H9 (cell line): ENCODE data around the gene MYH9. TPM values are rescaled to one million over a fixed set of nuclear protein-coding genes. Genes with fewer than 3 reads are reported as not detected.

Source experiments
- DNase-seq: peaks from one replicate; pipeline ENCODE4 v3.0.0-alpha.2; 2017
- H2AFZ ChIP-seq: one replicate; pipeline ENCODE4 v1.6.1; 2013; ENCODE audit warnings: mild to moderate bottlenecking, low read length, control low read depth, moderate library complexity
- H2AK5ac ChIP-seq: 2 replicates; pipeline ENCODE4 v1.6.1; 2013; ENCODE audit warnings: low read length, control low read depth, mixed read lengths; ENCODE audit not compliant: insufficient read length
- H2BK120ac ChIP-seq: one replicate; pipeline ENCODE4 v1.6.1; 2013; ENCODE audit warnings: low read depth, mild to moderate bottlenecking, low read length, control low read depth, inconsistent platforms; ENCODE audit not compliant: poor library complexity, severe bottlenecking
- H2BK12ac ChIP-seq: 2 replicates; pipeline ENCODE4 v1.6.1; 2013; ENCODE audit warnings: low read length, control low read depth, mixed read lengths, low read depth; ENCODE audit not compliant: insufficient read length
- H2BK15ac ChIP-seq: 2 replicates; pipeline ENCODE4 v1.6.1; 2013; ENCODE audit warnings: low read depth, low read length, control low read depth
- H2BK20ac ChIP-seq: one replicate; pipeline ENCODE4 v1.6.1; 2013; ENCODE audit warnings: low read depth, mild to moderate bottlenecking, low read length, control low read depth, inconsistent platforms; ENCODE audit not compliant: poor library complexity, severe bottlenecking
- H2BK5ac ChIP-seq: 2 replicates; pipeline ENCODE4 v1.6.1; 2013; ENCODE audit warnings: low read length, control low read depth, mixed read lengths; ENCODE audit not compliant: insufficient read length
- H3K14ac ChIP-seq: 2 replicates; pipeline ENCODE4 v1.6.1; 2013; ENCODE audit warnings: low read length, control low read depth; ENCODE audit not compliant: insufficient read depth
- H3K18ac ChIP-seq: 2 replicates; pipeline ENCODE4 v1.6.1; 2013; ENCODE audit warnings: low read depth, mild to moderate bottlenecking, mixed read lengths, low read length, control low read depth; ENCODE audit not compliant: insufficient read length
- H3K23ac ChIP-seq: 2 replicates; pipeline ENCODE4 v1.6.1; 2013; ENCODE audit warnings: low read length, control low read depth, mixed read lengths, low read depth; ENCODE audit not compliant: insufficient read length
- H3K23me2 ChIP-seq: 2 replicates; pipeline ENCODE4 v1.6.1; 2013; ENCODE audit warnings: low read depth, mild to moderate bottlenecking, mixed read lengths, low read length, control low read depth; ENCODE audit not compliant: insufficient read length, poor library complexity, severe bottlenecking
- H3K27ac ChIP-seq: 2 replicates; pipeline ENCODE4 v1.5.1; 2013; ENCODE audit warnings: low read length, control low read depth, mixed read lengths, low read depth; ENCODE audit not compliant: insufficient read length
- H3K27me3 ChIP-seq: 2 replicates; pipeline ENCODE4 v1.6.1; 2013; ENCODE audit warnings: low read length, control low read depth, inconsistent platforms; ENCODE audit not compliant: insufficient read depth
- H3K4ac ChIP-seq: 2 replicates; pipeline ENCODE4 v1.6.1; 2013; ENCODE audit warnings: low read depth, mild to moderate bottlenecking, control low read depth, inconsistent platforms, low read length, moderate library complexity
- H3K4me1 ChIP-seq: 2 replicates; pipeline ENCODE4 v1.6.1; 2013; ENCODE audit warnings: low read length, control low read depth, inconsistent platforms; ENCODE audit not compliant: insufficient read depth
- H3K4me2 ChIP-seq: 2 replicates; pipeline ENCODE4 v1.6.1; 2013; ENCODE audit warnings: low read length, control low read depth, mixed read lengths; ENCODE audit not compliant: insufficient read length, insufficient read depth
- H3K56ac ChIP-seq: 2 replicates; pipeline ENCODE4 v1.6.1; 2013; ENCODE audit warnings: low read depth, mild to moderate bottlenecking, mixed read lengths, low read length, control low read depth; ENCODE audit not compliant: insufficient read length
- H3K79me1 ChIP-seq: 2 replicates; pipeline ENCODE4 v1.6.1; 2013; ENCODE audit warnings: low read depth, mild to moderate bottlenecking, moderate library complexity, low read length, control low read depth, inconsistent platforms; ENCODE audit not compliant: insufficient read depth, poor library complexity, severe bottlenecking
- H3K79me2 ChIP-seq: 2 replicates; pipeline ENCODE4 v1.6.1; 2013; ENCODE audit warnings: low read length, control low read depth, inconsistent platforms; ENCODE audit not compliant: insufficient read depth
- H3K9ac ChIP-seq: 2 replicates; pipeline ENCODE4 v1.6.1; 2013; ENCODE audit warnings: low read length, control low read depth, mixed read lengths; ENCODE audit not compliant: insufficient read length; ENCODE audit errors: extremely low read depth
- H3K9me3 ChIP-seq: one replicate; pipeline ENCODE4 v1.6.1; 2013; ENCODE audit warnings: low read depth, low read length, inconsistent platforms; ENCODE audit not compliant: control insufficient read depth
- H3T11ph ChIP-seq: one replicate; pipeline ENCODE4 v1.6.1; 2013; ENCODE audit warnings: mild to moderate bottlenecking, low read length, control low read depth, inconsistent platforms
- H4K20me1 ChIP-seq: one replicate; pipeline ENCODE4 v1.6.1; 2013; ENCODE audit not compliant: control insufficient read depth, insufficient read length, insufficient read depth
- H4K5ac ChIP-seq: 2 replicates; pipeline ENCODE4 v1.6.1; 2013; ENCODE audit warnings: low read depth, mild to moderate bottlenecking, mixed read lengths, low read length, control low read depth; ENCODE audit not compliant: insufficient read length
- H4K8ac ChIP-seq: replicated peaks from 2 replicates; pipeline ENCODE4 v1.6.1; 2013; ENCODE audit warnings: low read length, control low read depth, mixed read lengths, low read depth; ENCODE audit not compliant: insufficient read length
- H4K91ac ChIP-seq: 2 replicates; pipeline ENCODE4 v1.6.1; 2013; ENCODE audit warnings: low read depth, mild to moderate bottlenecking, moderate library complexity, mixed read lengths, low read length, control low read depth; ENCODE audit not compliant: insufficient read length
- H3K27ac Mint-ChIP-seq, 3 experiments: 2 replicates in 2 of 3; 3 replicates in 1 of 3; pipeline ENCODE4 v1.8.0; 2020 to 2021; ENCODE audit warnings: mixed read lengths in 3 of 3, mild to moderate bottlenecking in 1 of 3, moderate library complexity in 1 of 3
- H3K27me3 Mint-ChIP-seq: 2 replicates; pipeline ENCODE4 v1.8.0; 2021; ENCODE audit warnings: low read depth, mild to moderate bottlenecking, moderate library complexity, mixed read lengths
- H3K36me3 Mint-ChIP-seq, 3 experiments: 2 replicates in 2 of 3; 3 replicates in 1 of 3; pipeline ENCODE4 v1.8.0; 2020 to 2021; ENCODE audit warnings: low read depth in 3 of 3, mixed read lengths in 3 of 3; ENCODE audit not compliant: insufficient read depth in 1 of 3
- H3K4me1 Mint-ChIP-seq, 2 experiments: 2 replicates each; pipeline ENCODE4 v1.8.0; 2020; ENCODE audit warnings: mixed read lengths in 2 of 2
- H3K4me3 Mint-ChIP-seq, 2 experiments: 2 replicates in 1 of 2; 3 replicates in 1 of 2; pipeline ENCODE4 v1.8.0; 2020 to 2021; ENCODE audit warnings: mild to moderate bottlenecking in 2 of 2, mixed read lengths in 2 of 2, moderate library complexity in 1 of 2
- H3K9me3 Mint-ChIP-seq, 2 experiments: 2 replicates in 1 of 2; 3 replicates in 1 of 2; pipeline ENCODE4 v1.8.0; 2020; ENCODE audit warnings: mild to moderate bottlenecking in 2 of 2, mixed read lengths in 2 of 2, moderate library complexity in 1 of 2
- CTCF ChIP-seq: fragments of 200-600 bp; sonication (generic); conservative IDR thresholded peaks from 3 replicates; pipeline ENCODE4 v1.8.0; 2021; ENCODE audit warnings: antibody characterized with exemption, mild to moderate bottlenecking
- WGBS: extraction: QIAGEN DNeasy Blood & Tissue Kit; methylation state at CpG from one replicate; pipeline ENCODE4 v1.1.7; 2013; ENCODE audit warnings: missing lambda C conversion rate, low lambda C conversion rate, mixed read lengths; ENCODE audit not compliant: insufficient read length; ENCODE audit errors: extremely low coverage; 5-methylcytosine and 5-hydroxymethylcytosine counted together
- total RNA-seq: library from RNA; stranded (reverse); gene quantifications from 2 replicates; pipeline ENCODE4 v1.2.1, GENCODE V29; 2021

MYH9 gene
- total RNA-seq, 1 experiment from 2014 or later = 266 TPM

- H4K8ac ChIP-seq = no peak overlapping the region
- H3T11ph ChIP-seq = no peak overlapping the region
- DNase-seq = no peak
- no peak overlapping the region for H2BK120ac ChIP-seq
- no peak overlapping the region for H3K23ac ChIP-seq
- WGBS = no CpG with 5 or more reads among the region's 18 CpGs
- no peak for TF ChIP-seq CTCF
- no peaks in the 10 kb centered on the region for H3K79me2 ChIP-seq
- no peak overlapping the region for H3K4me2 ChIP-seq
- H2AFZ ChIP-seq = no peak overlapping the region
- Mint-ChIP-seq H3K27me3 (no peaks in the 10 kb centered on the region; the same call in 1 of the 2 replicates), H3K9me3 (no peaks in the 10 kb centered on the region), H3K36me3 (peaks cover 50 to 86% (median 72%) of the 10 kb centered on the region in 3 experiments; a peak in 6 of 7 replicates), H3K4me3 (no peak overlapping the region), H3K27ac (no peak overlapping the region), H3K4me1 (no peaks in the 10 kb centered on the region)
- no peak overlapping the region for H4K91ac ChIP-seq
- H3K23me2 ChIP-seq = no peaks in the 10 kb centered on the region
- no peaks in the 10 kb centered on the region for H3K9me3 ChIP-seq
- no peak overlapping the region for H3K18ac ChIP-seq
- H3K9ac ChIP-seq = no peak overlapping the region
- no peak overlapping the region for H3K56ac ChIP-seq
- no peak overlapping the region for H2BK5ac ChIP-seq
- H3K79me1 ChIP-seq = no peaks in the 10 kb centered on the region
- H2BK20ac ChIP-seq = no peak overlapping the region
- H3K4ac ChIP-seq = no peak overlapping the region
- no peaks in the 10 kb centered on the region for H3K27me3 ChIP-seq
- H2AK5ac ChIP-seq = no peak overlapping the region
- no peak overlapping the region for H4K5ac ChIP-seq
- no peak overlapping the region for H3K14ac ChIP-seq
- no peak overlapping the region for H2BK15ac ChIP-seq
- H2BK12ac ChIP-seq = no peak overlapping the region
- H3K4me1 ChIP-seq = no peaks in the 10 kb centered on the region
- H3K27ac ChIP-seq = no peak overlapping the region
- H4K20me1 ChIP-seq = no peaks in the 10 kb centered on the region
Measured at GRCh38 chr22:36311386-36312085, 76.2 kb downstream of the MYH9 start.
